ENCODE measurements around the gene C16orf54. TPM values are rescaled to one million over a fixed set of nuclear protein-coding genes. Genes with fewer than 3 reads are reported as not detected.
"Not testable (repeated sequence)": the region's sequence is repeated elsewhere in the genome, so short reads cannot be mapped to it uniquely, and the experiment has no call there.

Gene C16orf54
- total RNA-seq, 1 experiment from 2014 or later = not detected

GRCh38 chr16:29777576-29778350, 32.0 kb upstream of the C16orf54 start, which contains the start of gene ZG16:
ZG16 (plus strand) TSS chr16:29778256; CDS start chr16:29779267, 1,011 bp downstream.
- Mint-ChIP-seq H3K4me1 (ENCODE audit: low read depth, unreplicated experiment) (peaks cover 37% of the 10 kb centered on the region), H3K9me3 (ENCODE audit: low read depth, unreplicated experiment) (no peaks in the 10 kb centered on the region), H3K27me3 (ENCODE audit: unreplicated experiment) (peaks cover 14% of the 10 kb centered on the region), H3K36me3 (ENCODE audit: insufficient read depth, unreplicated experiment) (no peaks in the 10 kb centered on the region), H3K4me3 (ENCODE audit: low read depth, unreplicated experiment) (no peak within 1 kb of the TSS), H3K27ac (ENCODE audit: unreplicated experiment) (no peak within 1 kb of the TSS)
- no peak for DNase-seq
- no peak for TF ChIP-seq CTCF (IDR thresholded peaks at IDR 0.05; ENCODE audit: unreplicated experiment)
- BruUV-seq (replicated peaks) = no TSS peak
- CTCF ChIA-PET = interaction anchor here (0.6 to 0.7 kb wide), 2 partner anchors 55 to 384 kb away, joined by 4 to 6 read pairs; no protein-coding TSS in a partner anchor
- intact Hi-C loops (cut with micrococcal nuclease; ENCODE audit: unreplicated experiment) = no loop called here

DNA sequence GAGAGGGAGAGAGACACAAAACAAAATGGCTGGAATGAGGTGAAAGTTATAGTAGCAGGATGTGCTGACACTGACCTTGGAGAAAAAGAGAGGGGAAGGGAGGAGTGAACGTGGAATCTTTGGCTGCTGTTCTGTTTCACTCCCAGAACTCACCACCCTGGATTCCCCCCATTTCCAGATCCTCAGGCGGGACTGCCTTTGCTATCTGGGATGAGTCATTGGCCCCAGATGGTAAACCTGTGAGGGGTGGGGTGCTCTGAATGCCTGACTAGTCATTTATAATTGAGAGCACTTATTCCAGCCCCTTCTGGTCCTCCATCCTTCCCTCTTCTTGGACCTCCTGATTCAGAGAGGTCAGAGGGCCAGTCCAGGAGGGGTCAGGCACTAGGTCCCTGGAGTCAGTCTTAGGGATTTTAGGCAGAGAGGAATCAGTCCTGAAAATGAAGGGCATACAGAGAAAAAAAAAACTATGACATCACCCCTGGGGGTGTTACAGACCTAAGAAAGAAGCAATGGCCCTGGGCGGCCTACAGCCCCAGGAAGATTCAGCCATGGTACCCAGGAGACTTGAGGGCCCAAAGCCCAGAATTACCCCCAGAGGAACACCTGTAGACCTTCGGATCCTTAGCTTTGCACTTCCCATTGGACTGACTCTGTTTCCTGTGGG, 30.1 kb upstream of the C16orf54 start:
- CTCF ChIA-PET = no interaction called here
- Mint-ChIP-seq H3K36me3 (ENCODE audit: insufficient read depth, unreplicated experiment) (no peaks in the 10 kb centered on the region), H3K4me1 (ENCODE audit: low read depth, unreplicated experiment) (peaks cover 35% of the 10 kb centered on the region), H3K27me3 (ENCODE audit: unreplicated experiment) (peaks cover 14% of the 10 kb centered on the region), H3K4me3 (ENCODE audit: low read depth, unreplicated experiment) (no peak overlapping the region), H3K9me3 (ENCODE audit: low read depth, unreplicated experiment) (no peaks in the 10 kb centered on the region), H3K27ac (ENCODE audit: unreplicated experiment) (no peak overlapping the region)
- intact Hi-C loops (cut with micrococcal nuclease; ENCODE audit: unreplicated experiment) = no loop called here
- peak; percentile 49 for DNase-seq
- TF ChIP-seq CTCF (IDR thresholded peaks at IDR 0.05; ENCODE audit: unreplicated experiment) = no peak
- BruUV-seq (replicated peaks) = no TSS peak

- TF ChIP-seq CTCF (IDR thresholded peaks at IDR 0.05; ENCODE audit: unreplicated experiment) = no peak
- peaks cover 14% of the 10 kb centered on the region for H3K27me3 Mint-ChIP-seq (ENCODE audit: unreplicated experiment)
- intact Hi-C loops (cut with micrococcal nuclease; ENCODE audit: unreplicated experiment) = no loop called here
- CTCF ChIA-PET = interaction anchor here (0.6 to 0.7 kb wide), 2 partner anchors 19 to 72 kb away, joined by 3 read pairs; no protein-coding TSS in a partner anchor
- no peak overlapping the region for H3K4me3 Mint-ChIP-seq (ENCODE audit: low read depth, unreplicated experiment)
- H3K9me3 Mint-ChIP-seq (ENCODE audit: low read depth, unreplicated experiment) = no peaks in the 10 kb centered on the region
- no peak for DNase-seq
- no peaks in the 10 kb centered on the region for H3K36me3 Mint-ChIP-seq (ENCODE audit: insufficient read depth, unreplicated experiment)
- no TSS peak for BruUV-seq (replicated peaks)
- peaks cover 30% of the 10 kb centered on the region for H3K4me1 Mint-ChIP-seq (ENCODE audit: low read depth, unreplicated experiment)
- no peak overlapping the region for H3K27ac Mint-ChIP-seq (ENCODE audit: unreplicated experiment)
These were observed 28.9 kb upstream of the C16orf54 start for GRCh38 chr16:29774730-29775129.

DNA sequence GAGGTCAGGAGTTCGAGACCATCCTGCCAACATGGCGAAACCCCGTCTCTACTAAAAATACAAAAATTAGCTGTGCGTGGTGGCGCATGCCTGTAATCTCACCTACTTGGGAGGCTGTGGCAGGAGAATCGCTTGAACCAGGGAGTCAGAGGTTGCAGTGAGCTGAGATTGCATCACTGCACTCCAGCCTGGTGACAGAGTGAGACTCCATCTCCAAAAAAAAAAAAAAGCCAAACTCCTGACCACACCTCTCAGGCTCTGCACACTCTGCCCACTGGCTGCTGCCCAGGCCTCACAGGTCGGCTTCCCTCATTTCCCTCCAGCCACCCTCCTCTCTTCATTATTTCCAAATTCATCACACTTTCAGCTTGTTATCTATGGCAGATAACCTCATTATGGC, 26.5 kb upstream of the C16orf54 start:
- H3K9me3 Mint-ChIP-seq (ENCODE audit: low read depth, unreplicated experiment); BruUV-seq (replicated peaks); H3K27me3 Mint-ChIP-seq (ENCODE audit: unreplicated experiment); H3K36me3 Mint-ChIP-seq (ENCODE audit: insufficient read depth, unreplicated experiment); DNase-seq; H3K4me3 Mint-ChIP-seq (ENCODE audit: low read depth, unreplicated experiment); H3K27ac Mint-ChIP-seq (ENCODE audit: unreplicated experiment); intact Hi-C loops (cut with micrococcal nuclease; ENCODE audit: unreplicated experiment): not testable (repeated sequence)
- CTCF ChIA-PET = interaction anchor here (0.6 to 0.7 kb wide), 2 partner anchors 115 to 558 kb away, joined by 3 to 6 read pairs; no protein-coding TSS in a partner anchor
- H3K4me1 Mint-ChIP-seq (ENCODE audit: low read depth, unreplicated experiment) = peaks cover 20% of the 10 kb centered on the region

Measured in Calu3 (cell line).